IPS-NIHi7 (cell line): Measurements from ENCODE around the gene PKD1.
"Not testable (repeated sequence)": the region's sequence is repeated elsewhere in the genome, so short reads cannot be mapped to it uniquely, and the experiment has no call there.

ENCODE experiments used
- DNase-seq: peaks from one replicate; pipeline ENCODE4 v3.0.0; 2012; ENCODE audit warnings: mixed read lengths; ENCODE audit errors: extremely low spot score

Gene PKD1

DNA sequence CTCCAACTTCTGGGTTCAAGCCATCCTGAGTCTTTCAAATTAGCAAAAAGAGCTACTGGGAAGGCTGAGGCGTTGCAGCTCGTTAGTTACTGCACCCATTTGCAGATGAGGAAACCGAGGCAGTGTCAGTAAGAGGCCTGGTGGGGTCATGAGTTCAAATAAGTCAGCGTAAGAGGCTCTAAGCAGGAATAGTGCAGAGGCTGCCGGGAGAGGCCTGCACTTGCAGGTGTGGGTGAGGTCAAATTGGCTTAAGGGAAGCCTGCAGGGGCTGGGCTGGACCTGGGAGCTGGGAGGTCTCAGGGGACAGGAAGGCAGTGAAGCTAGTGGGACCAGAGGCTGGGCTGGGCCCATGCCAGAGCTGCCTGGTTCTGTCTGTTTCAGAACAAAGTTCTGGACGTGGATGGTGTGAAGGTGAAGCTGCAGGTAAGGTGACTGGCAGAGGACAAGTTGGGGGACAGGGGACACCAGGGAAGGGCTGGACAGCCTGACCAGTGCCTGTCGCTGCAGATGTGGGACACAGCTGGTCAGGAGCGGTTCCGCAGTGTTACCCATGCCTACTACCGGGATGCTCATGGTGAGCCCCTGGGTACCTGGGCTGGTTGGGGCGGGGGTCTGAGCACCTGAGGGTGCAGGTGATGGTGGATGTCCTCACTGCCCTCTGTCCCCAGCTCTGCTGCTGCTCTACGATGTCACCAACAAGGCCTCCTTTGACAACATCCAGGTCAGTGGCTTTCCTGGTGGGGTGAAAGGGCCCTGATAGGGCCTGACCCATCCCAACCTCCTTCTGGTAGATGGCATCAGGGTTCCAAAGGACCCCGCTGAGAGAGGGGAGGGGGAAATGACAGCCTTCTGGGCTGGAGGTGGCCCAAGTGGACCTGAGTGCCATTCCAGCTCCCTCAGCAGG, 15.7 kb upstream of the PKD1 start:
- no peak for DNase-seq

DNA sequence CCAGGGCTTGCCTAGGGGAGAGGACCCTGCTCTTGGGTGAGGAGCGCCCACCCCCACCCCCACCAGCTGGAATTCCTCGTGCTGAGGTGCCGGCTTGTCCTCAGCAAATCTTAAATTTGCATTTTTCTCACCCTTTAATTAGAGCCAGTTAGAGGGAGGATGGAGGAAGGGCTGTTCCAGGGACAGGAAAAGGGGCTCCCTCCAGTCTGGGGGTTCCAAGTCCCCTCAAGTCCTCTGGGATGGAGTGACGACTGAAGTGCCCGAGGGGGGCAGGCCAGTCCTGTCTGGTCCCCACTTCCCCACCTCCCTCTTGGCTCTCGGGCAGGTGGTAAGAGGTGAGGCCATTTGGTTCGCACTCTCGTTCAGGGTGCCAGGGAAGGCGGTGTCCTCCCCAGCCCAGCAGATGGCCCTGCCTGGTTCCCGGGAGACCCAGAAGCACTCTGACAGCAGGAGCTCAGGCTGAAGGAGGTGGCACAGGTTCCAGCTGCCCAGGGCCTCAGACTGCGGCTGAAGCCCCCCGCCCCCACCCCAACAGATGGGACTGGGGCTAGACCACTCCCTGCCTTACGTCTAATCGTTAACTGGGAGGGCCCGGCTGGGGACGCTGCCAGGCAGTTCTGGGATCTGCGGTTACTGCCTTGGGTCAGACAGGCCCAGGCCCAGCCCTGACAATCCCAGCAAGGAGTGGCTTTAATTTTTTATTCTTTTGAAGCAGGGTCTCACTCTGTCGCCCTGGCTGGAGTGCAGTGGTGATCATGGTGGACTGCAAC, 14.9 kb upstream of the PKD1 start:
- peak; percentile 55 for DNase-seq

DNA sequence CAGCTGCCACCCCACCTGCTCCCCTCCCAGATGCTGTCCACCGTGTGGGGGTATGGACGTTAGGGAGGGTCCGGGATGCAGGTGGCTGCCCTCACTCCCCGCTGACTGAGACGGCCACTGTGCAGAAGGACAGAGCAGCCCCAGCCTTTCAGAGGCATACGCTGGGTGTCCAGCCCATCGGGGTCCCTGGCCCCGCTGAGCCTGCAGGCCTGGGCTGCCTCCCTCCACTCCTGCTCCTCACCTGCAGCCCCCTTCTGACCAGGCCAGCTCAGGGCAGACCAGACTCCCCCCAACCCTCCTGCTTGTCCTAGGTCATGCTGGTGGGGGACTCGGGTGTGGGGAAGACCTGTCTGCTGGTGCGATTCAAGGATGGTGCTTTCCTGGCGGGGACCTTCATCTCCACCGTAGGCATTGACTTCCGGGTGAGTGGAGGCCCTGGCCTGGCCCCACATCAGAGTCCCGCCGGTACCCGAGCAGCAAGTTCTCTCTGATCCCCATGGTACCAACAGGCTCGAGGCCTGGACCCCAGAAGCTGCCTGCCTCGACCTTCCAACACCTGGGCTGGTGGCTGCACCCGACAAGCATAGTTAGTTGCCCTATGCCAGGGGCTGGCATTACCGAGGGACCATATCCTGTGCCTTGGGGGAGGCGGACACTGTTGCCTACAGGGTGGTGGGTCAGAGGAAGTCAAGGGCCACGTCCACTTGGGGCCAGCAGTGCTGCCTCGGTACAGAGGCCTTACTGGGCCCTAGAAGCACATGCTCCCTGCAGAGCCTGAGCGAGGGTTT, 14.1 kb upstream of the PKD1 start:
- no peak for DNase-seq

DNA sequence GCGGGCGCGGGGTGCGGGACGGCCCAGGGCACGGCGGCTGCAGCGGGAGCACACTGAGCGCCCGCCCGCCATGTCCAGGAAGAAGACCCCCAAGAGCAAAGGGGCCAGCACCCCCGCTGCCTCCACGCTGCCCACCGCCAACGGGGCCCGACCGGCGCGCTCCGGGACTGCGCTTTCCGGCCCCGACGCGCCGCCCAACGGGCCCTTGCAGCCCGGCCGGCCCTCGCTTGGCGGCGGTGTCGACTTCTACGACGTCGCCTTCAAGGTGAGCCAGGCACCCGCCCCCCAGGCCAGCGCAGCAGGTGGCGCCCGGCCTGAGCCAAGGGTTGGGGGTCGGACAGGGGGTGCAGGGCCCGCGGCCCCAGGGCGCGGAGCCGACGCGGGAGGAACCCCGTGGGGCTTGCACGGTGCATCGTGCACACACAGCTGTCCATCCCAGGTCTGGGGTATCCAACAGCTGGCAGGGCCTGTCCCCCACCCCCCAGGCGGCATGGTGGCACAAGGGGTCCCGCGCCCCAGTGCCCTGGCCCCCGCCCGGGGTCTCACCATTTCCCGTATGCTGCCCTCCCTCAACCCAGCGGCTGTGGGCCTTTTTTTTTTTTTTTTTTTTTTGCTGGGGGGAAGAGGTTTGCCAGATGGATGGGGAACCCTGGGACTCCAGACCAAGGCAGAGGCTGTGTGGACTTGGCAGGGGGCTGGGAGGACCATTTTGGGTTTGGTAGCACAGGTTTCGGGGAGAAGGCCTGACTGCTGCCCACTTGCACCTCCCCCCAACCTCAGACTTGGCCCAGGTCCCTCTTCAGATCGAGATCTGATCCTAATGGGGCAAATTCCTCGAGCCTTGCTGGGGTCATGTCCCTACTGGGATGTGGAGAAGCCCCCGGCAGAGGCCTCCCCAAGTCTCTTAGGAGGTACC, 13.3 kb upstream of the PKD1 start:
- no peak for DNase-seq

DNA sequence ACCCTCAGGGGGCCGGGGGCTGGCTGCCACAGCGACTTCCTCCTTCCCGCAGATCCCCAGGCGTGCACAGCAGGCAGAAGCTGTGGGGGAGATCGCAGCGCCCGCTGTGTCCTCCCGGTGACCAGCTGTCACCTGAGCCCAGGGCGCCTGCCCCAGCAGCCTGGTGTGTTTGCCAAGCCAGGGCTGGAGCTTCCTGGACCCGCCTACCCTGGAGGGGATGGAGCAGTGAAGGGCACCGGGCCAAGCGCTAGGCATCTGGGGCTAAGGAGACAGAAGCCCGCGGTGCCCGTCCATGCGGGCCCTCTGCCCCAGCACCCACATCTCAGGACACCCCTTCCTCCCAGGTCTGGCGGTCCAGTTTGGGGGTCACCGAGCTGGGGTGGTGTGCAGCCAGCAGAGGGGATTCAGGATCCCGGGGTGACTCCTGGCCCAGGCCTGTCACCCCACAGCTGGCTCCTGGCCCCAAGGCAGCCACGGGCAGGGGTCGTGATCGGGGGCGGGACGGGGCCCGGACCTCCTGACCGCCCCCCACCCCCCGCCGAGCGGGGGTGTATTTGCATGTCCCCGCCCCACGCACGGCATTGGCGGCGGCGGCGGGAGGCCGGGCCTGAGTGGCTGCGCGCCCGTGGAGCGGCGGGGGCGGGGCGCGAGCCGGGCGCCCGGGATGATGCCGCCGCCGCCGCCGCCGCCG, 12.4 kb upstream of the PKD1 start, which contains the start of gene RAB26:
Gene RAB26 (plus strand): TSS at position 645 of the 691 bp plus-strand sequence. CDS start 159 bp downstream, outside the sequence.
- DNase-seq = peak; percentile 67

DNA sequence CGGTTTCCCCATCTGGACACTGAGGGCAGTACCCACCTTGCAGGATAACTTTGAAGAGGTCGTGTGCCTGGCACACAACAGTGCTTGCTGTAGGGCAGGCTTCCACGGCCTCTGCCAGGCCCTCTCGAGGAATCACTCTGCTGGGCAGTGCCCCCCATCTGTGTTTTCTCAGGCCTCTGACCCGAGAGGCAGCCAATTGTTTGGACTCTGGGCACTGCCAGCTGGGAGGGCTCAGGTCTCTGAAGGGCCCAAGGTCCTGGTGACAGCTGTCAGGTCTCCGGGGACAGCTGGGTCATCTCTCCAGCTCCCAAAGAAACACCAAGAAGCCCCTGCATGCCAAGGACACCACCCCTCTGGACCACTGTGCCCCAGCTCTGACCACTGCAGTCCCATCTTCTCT, 11.7 kb upstream of the PKD1 start:
- DNase-seq = no peak

DNA sequence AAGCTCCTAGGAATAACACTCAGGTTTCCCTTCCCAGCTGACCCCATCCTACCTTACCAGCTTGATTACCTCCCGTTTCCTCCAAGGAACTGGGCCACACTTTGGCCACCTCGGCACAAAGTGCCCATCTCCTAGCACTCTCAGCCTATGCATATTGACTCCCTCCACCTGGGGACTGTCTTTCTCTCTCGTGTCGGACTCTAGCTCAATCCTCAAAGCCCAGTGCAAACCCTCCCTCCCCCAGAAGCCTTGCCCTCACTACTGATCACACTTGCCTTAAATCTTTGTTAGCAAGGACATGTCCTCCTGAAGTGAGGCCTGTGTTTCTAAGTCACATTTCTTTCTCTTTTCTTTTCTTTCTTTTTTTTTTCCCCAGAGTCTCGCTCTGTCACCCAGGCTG, 10.1 kb upstream of the PKD1 start:
- DNase-seq = no peak

DNA sequence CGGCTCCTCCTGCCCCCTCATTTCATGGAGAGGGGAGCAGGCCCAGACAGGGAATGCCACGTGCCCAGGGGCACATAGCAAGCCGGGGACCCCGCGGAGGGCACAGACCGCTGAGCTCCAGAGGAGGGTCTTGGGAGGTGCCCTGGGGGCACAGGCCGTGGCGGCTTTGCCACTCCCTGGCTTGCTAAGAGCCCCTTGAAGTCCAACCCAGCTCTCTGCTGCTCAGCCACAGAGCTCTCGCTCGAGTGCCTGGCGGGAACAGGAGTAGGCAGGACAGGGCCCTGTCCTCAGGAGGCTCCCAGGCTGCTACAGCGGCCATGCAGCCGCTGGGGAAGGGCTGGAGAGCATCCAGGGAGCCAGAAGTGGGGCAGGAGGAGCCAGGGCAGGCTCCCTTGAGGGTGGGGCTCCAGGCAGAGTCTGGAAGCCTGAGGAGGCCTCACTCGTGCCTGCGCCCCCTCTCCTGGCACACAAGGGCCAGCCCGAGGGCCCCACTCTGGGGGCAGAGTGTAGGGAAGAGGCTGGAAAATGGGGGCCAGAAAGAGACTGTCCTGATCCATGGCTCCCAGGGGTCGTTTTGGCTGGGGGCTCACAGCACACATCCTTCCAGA, 8.3 kb upstream of the PKD1 start:
- no peak for DNase-seq

DNA sequence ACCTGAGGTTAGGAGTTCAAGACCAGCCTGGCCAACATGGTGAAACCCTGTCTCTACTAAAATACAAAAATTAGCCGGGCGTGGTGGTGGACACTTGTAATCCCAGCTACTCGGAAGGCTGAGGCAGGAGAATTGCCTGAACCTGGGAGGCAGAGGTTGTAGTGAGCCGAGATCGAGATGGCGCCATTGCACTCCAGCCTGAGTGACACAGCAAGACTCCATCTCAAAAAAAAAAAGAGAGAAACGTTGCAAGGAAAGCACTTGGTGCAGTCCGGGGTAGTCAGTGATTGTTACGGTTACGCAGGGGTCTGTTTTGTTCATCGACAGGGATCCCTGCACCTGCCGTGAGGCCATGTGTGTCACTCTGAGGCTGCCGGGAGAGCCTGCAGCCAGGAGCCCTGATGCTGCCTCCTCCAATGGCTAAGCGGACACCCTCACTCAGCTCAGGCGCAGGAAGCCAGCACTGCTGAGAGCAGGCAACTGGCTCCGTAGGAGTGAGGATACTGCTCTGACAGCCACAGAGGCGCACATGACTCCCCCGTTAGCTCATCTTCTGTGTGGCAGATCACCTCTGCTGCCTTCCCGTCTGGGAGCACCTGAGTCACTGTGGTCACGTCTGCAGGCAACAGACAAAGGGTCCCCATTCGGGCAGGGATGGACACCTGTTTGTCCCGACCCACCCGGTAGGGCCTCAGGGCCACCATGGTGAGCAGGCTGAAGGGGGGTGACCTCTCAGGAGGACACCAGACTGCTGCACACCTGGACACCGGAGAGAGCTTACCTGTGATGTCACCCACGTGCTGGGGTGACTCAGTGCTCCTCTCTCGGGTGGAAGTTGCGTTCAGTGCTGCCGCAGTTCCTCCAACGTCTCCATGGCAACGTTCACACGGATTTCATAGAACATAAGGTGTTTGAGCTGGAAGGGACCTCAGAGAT, 7.5 kb upstream of the PKD1 start:
- no peak for DNase-seq

DNA sequence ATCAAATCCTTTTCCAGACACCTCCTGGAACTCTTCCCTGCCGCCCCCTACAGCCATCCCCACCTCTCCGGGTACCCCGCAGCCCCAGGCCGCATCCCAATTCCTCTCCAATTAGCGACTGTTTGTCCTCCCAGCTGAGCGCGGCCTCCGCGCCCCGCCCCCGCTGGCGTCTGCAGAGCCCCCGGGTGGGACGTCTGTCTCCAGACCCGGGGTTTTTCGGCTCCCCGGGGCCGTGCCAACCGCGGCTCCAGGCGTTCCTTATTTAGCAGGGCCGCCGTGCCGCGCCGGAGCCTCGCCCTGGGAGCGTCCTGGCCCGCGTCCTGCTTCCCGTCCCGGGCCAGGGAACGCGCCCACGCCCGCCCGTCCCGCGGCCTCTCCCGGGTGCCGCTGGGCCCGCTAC, 627 bp downstream of the PKD1 start:
- not testable (repeated sequence) for DNase-seq

DNA sequence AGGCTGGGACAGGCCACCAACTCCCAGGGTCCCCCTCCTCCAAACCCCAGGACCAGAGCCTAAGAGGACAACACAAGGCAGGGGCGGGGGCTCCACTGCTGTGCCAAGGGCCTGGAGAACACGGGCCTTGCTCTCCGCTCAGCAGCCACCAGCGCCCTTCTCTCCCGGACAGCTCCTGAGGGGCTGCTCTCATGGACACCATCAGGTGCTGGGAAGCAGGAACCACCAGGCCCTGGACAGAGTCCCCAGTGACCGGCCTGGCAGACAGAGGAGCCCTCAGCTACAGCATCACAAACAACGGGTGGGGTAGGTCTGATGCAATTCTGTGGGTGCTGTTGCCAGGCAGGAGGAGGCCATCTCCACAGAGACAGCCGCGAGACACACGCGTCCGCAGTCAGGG, 1.9 kb downstream of the PKD1 start:
- not testable (repeated sequence) for DNase-seq

DNA sequence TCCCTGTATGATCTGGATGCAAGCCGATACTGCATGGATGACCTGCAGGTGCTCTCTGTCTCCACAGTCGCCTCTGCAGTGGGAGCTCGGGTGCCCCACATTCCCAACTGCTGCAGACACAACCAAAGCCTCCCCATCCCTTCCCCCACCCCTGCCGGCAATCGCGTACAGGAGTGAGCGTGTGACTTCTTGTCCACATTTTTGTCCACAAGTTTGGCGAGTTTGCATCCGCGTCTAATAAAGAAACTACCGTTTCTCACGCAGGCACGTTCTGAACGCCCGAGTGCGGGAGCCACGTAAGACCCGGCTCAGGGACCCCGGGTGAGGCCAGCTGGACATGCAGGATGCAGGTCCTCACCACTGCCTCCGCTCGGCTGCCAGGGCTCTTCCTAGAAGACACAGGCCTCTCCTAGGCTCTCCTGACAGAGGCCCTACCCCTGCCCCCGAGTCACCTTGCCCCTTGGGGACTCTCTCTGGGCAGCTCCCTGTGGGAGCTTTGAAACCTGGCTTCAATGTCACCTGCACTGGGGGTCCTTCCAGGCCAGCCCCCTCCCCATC, 5.7 kb downstream of the PKD1 start:
- DNase-seq = not testable (repeated sequence)

DNA sequence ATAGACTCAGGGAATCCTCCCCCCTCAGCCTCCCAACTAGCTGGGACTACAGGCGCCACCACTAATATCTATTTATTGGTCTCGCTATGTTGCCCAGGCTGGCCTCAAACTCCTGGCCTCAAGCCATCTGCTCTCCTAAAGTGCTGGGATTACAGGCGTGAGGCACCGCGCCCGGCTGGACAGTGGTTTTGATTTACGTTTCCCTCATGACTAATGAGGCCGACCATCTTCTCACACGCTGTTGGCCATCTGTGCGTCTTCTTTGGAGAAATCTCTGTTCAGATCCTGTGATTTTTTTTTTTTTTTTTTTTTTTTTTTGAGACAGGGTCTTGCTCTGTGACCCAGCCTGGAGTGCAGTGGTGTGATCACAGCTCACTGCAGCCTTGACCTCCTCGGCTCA, 6.4 kb downstream of the PKD1 start:
- DNase-seq = not testable (repeated sequence)

DNA sequence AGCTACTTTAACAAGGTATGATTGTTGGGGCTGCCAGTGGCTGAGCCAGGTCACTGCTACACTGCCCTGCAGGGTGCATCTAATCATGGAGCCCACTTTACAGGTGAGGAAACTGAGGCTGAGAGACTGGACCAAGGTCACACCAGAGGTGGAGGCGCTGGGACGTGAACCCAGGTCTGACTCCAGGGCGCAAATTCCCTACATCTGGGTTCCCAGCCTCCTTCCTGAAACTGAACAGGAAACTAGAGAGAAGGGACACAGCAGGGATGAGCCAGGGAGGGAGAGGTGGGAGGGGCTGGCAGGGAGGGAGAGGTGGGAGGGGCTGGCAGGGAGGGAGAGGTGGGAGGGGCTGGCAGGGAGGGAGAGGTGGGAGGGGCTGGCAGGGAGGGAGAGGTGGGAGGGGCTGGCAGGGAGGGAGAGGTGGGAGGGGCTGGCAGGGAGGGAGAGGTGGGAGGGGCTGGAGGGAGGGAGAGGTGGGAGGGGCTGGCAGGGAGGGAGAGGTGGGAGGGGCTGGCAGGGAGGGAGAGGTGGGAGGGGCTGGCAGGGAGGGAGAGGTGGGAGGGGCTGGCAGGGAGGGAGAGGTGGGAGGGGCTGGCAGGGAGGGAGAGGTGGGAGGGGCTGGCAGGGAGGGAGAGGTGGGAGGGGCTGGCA, 7.9 kb downstream of the PKD1 start:
- not testable (repeated sequence) for DNase-seq

DNA sequence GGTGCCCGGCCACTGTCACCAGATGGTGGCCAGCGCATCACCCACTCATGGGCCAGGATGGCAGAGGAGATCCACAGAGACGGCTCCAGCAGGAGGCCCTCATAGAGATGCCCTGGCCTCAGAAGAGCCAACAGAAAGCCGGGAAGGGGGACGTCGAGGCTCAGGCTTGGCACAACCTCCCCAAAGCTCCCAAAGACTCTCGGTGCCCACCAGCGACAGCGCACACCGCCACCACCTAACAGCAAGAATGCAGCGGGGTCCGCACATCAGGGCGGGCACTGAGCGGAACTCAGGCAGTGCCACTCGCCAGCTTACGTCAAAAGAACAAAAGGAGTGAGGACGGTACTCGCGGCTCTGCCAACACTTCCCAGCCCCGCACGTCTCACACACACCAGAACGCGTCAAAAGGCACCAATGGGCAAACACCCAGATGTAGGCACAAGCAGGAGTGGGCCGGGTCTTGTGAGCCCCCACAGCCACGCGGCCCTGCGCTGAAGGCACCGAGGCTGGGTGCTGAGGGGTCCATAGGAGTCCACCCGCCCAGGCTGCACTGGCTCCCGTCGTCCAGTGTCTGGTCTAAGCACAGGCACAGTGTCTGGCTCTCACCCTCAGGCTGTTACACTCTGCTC, 8.7 kb downstream of the PKD1 start:
- not testable (repeated sequence) for DNase-seq

DNA sequence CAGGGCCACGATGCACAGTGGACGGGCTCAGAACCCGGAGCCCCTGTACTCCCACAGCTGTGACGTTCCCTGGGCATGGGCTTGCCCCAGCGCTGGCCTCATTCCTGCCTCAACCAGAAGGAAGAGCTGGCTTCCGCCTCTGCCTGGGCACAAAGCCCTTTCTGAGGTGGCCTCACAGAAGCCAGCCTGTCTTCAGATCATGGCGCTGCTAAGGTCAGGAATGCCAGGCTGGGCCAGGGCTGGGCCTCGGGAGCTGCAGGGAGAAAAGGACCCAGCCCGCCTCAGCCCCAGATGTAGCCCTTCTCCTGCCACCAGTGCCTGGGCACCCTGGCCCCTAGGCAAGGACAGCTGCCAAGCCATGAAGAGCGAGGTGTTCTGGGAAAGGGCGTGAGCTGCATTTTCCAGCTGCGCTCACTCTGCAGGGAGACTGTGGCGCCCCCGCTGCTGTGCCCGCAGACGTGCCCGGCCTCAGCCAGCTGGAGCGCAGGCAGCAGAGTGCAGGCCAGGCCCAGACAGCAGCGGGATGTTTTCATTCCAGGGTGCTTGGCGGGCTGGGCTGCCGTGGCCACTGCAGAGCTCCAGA, 9.4 kb downstream of the PKD1 start:
- DNase-seq = not testable (repeated sequence)

DNA sequence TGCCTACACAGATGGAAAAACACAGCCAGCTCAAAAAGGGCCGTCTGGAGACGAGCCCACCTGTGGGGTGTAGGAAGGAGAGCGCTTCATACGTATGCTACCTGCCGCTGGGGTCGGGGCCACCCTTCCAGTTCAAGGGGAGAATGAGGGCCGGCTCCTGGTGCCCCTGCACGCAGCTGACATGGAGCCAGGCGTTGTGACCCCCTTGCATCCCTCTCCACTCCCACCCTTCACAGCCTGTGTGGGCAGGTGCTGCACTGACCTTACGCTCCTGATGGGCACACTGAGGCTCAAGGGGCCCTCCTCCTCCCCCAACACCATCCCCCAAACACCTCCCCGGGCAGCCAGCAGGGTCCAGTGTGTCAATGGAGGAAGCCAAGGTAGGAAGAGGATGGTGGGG, 10.1 kb downstream of the PKD1 start:
- DNase-seq = not testable (repeated sequence)
